Diencephalon (tissue), 1 donor: ENCODE measurements around the gene CEACAM7. TPM values are rescaled to one million over a fixed set of nuclear protein-coding genes. Genes with fewer than 3 reads are reported as not detected.

Experiments
- small RNA-seq: library from RNA; depleted of rRNA; stranded (forward); fragments of <200 nt; gene quantifications from one replicate; pipeline ENCODE3, GENCODE V24; 2014
- total RNA-seq: library from RNA; depleted of rRNA; stranded (reverse); fragments of >200 nt; gene quantifications from one replicate; pipeline ENCODE4 v1.2.3, GENCODE V29; 2014

Gene CEACAM7
- total RNA-seq: not detected

GRCh38 chr19:41688098-41688497 is at the start of gene CEACAM7:
Gene CEACAM7, minus strand, starts transcription at chr19:41688270. Its CDS starts 105 bp downstream, at chr19:41688165.

GRCh38 chr19:41708481-41708880 is 20.4 kb upstream of the CEACAM7 start, which contains the start of gene CEACAM5:
Gene CEACAM5, plus strand, starts transcription at chr19:41708626. Its CDS starts 106 bp downstream, at chr19:41708732.

GRCh38 chr19:41626877-41627276 is 61.2 kb downstream of the CEACAM7 start, which contains the start of gene CEACAM4:
Gene CEACAM4, minus strand, starts transcription at chr19:41627074. Its CDS starts 111 bp downstream, at chr19:41626963.

Small RNA genes lying within 50 kb of the gene (small RNA-seq; reads per million reads assigned to genes)
- gene AC243960.4: not detected

Other genes starting within 250 kb of the CEACAM7 start
- gene DMAC2, start 248.4 kb downstream of the CEACAM7 start, total RNA-seq: 23.3 TPM
- gene ERICH4, start 245.1 kb downstream of the CEACAM7 start, total RNA-seq: not detected
- 18.0 TPM for gene CEACAM21, start 112.1 kb downstream of the CEACAM7 start, total RNA-seq
- gene CEACAM4, start 61.2 kb downstream of the CEACAM7 start, total RNA-seq: not detected
- not detected for gene CEACAM5, start 20.4 kb upstream of the CEACAM7 start, total RNA-seq
- under 0.01 TPM for gene CEACAM6, start 67.3 kb upstream of the CEACAM7 start, total RNA-seq
- not detected for gene CEACAM3, start 108.3 kb upstream of the CEACAM7 start, total RNA-seq
- gene LYPD4, start 156.4 kb upstream of the CEACAM7 start, total RNA-seq: not detected
- gene DMRTC2, start 156.8 kb upstream of the CEACAM7 start, total RNA-seq: not detected
- gene RPS19, start 172.0 kb upstream of the CEACAM7 start, total RNA-seq: 227 TPM
- gene CD79A, start 189.0 kb upstream of the CEACAM7 start, total RNA-seq: not detected
- 12.7 TPM for gene ARHGEF1, start 194.9 kb upstream of the CEACAM7 start, total RNA-seq
- 1.6 TPM for gene ERFL, start 240.2 kb upstream of the CEACAM7 start, total RNA-seq